PC-9 (cell line): Measurements from ENCODE around the gene NHS. TPM values are rescaled to one million over a fixed set of nuclear protein-coding genes. Genes with fewer than 3 reads are reported as not detected.

Experiments used
- BruUV-seq: library from RNA; stranded (reverse); fragments of 400-500 nt; replicated peaks from 2 replicates; lab custom pipeline; 2021; lab: Mats Ljungman, UMichigan
- CTCF ChIA-PET: fragments of 300-600 bp; sonication (Branson Sonifier 250); formaldehyde crosslinking; loops from one replicate; lab custom pipeline; 2022; ENCODE audit warnings: antibody characterized with exemption; lab: Charles Lee
- POLR2A ChIA-PET: fragments of 300-600 bp; sonication (Branson Sonifier 250); formaldehyde crosslinking; loops from one replicate; lab custom pipeline; 2022; ENCODE audit warnings: antibody characterized with exemption; ENCODE audit not compliant: unreplicated experiment; lab: Charles Lee
- DNase-seq, 2 experiments: peaks; one replicate each; pipeline versions ENCODE4 v3.0.0 to v3.0.0-alpha.2; 2015 to 2022; ENCODE audit warnings: mixed read lengths in 1 of 2
- H2AFZ ChIP-seq: fragments of 200-600 bp; sonication (generic); 2 replicates; pipeline ENCODE4 v1.8.1; 2017; ENCODE audit warnings: antibody characterized with exemption
- H3F3A ChIP-seq: fragments of 200-600 bp; sonication (generic); 2 replicates; pipeline ENCODE4 v1.8.1; 2017; ENCODE audit warnings: antibody characterized with exemption, mild to moderate bottlenecking, low read depth; ENCODE audit not compliant: insufficient read depth
- H3K27ac ChIP-seq: fragments of 200-600 bp; sonication (generic); 2 replicates; pipeline ENCODE4 v1.6.1; 2016; ENCODE audit warnings: mixed run types
- H3K27me3 ChIP-seq: fragments of 200-600 bp; sonication (generic); 2 replicates; pipeline ENCODE4 v1.6.1; 2016; ENCODE audit warnings: low read depth, mixed run types; ENCODE audit not compliant: insufficient read depth
- H3K36me3 ChIP-seq: fragments of 200-600 bp; sonication (generic); 2 replicates; pipeline ENCODE4 v1.6.1; 2016; ENCODE audit warnings: low read depth, mixed run types
- H3K4me1 ChIP-seq: fragments of 200-600 bp; sonication (generic); replicated peaks from 2 replicates; pipeline ENCODE4 v1.6.1; 2016; ENCODE audit warnings: mixed run types; ENCODE audit not compliant: insufficient read depth
- H3K4me2 ChIP-seq: fragments of 200-600 bp; sonication (generic); 2 replicates; pipeline ENCODE4 v1.6.1; 2017; ENCODE audit warnings: mixed run types
- H3K4me3 ChIP-seq: fragments of 200-600 bp; sonication (generic); 2 replicates; pipeline ENCODE4 v1.6.1; 2016; ENCODE audit warnings: mixed run types
- H3K79me2 ChIP-seq: fragments of 200-600 bp; sonication (generic); 2 replicates; pipeline ENCODE4 v1.6.1; 2017; ENCODE audit warnings: low read depth, mixed run types
- H3K9me2 ChIP-seq: fragments of 200-600 bp; sonication (generic); 2 replicates; pipeline ENCODE4 v1.8.1; 2017; ENCODE audit warnings: mild to moderate bottlenecking; ENCODE audit not compliant: insufficient read depth
- H3K9me3 ChIP-seq: fragments of 200-600 bp; sonication (generic); 2 replicates; pipeline ENCODE4 v1.8.1; 2016; ENCODE audit warnings: low read depth; ENCODE audit not compliant: insufficient read depth
- H4K20me1 ChIP-seq: fragments of 200-600 bp; sonication (generic); 2 replicates; pipeline ENCODE4 v1.8.1; 2017; ENCODE audit not compliant: insufficient read depth
- CTCF ChIP-seq: fragments of 200-600 bp; sonication (generic); conservative IDR thresholded peaks from 2 replicates; pipeline ENCODE4 v1.6.1; 2017; ENCODE audit warnings: mixed run types, antibody characterized with exemption, mild to moderate bottlenecking, moderate library complexity
- EZH2 ChIP-seq: fragments of 200-600 bp; sonication (generic); IDR thresholded peaks from 2 replicates; pipeline ENCODE4 v1.8.0; 2017; ENCODE audit warnings: antibody characterized with exemption, low read depth
- intact Hi-C: fragments of 100-400 bp; cut with micrococcal nuclease; formaldehyde crosslinking; loops from one replicate; pipeline ENCODE4 v1.10.0; 2022; ENCODE audit not compliant: unreplicated experiment
- total RNA-seq: library from RNA; stranded (reverse); gene quantifications from 2 replicates; pipeline ENCODE4 v1.2.3, GENCODE V29; 2021

The NHS gene
- total RNA-seq, 1 experiment from 2014 or later, result 6.7 TPM

- Histone ChIP-seq H3K4me3 (no peak overlapping the region), H3K9me2 (no peaks in the 10 kb centered on the region), H3K27me3 (no peaks in the 10 kb centered on the region), H3F3A (no peaks in the 10 kb centered on the region), H3K79me2 (no peaks in the 10 kb centered on the region), H3K4me1 (no peaks in the 10 kb centered on the region), H3K4me2 (no peak overlapping the region), H3K9me3 (no peaks in the 10 kb centered on the region), H3K36me3 (no peaks in the 10 kb centered on the region), H4K20me1 (no peaks in the 10 kb centered on the region), H3K27ac (no peak overlapping the region), H2AFZ (no peak overlapping the region)
- POLR2A ChIA-PET, result no interaction called here
- TF ChIP-seq CTCF, result no peak
- TF ChIP-seq EZH2, result no peak
- CTCF ChIA-PET, result no interaction called here
- intact Hi-C loops, result no loop called here
- DNase-seq, result no peak
- BruUV-seq, result no TSS peak
Observed at GRCh38 chrX:17368002-17368401, 7.0 kb upstream of the NHS start.

- no peaks in the 10 kb centered on the region for H3K36me3 ChIP-seq
- H3K9me3 ChIP-seq, result no peaks in the 10 kb centered on the region
- TF ChIP-seq EZH2 (no peak), CTCF (no peak)
- CTCF ChIA-PET, result interaction anchor here (0.6 kb wide), 1 partner anchor 63 kb away, joined by 3 read pairs; no protein-coding TSS in a partner anchor
- H4K20me1 ChIP-seq, result no peaks in the 10 kb centered on the region
- no peak overlapping the region for H3K27ac ChIP-seq
- no peak overlapping the region for H2AFZ ChIP-seq
- BruUV-seq, result no TSS peak
- POLR2A ChIA-PET, result no interaction called here
- H3F3A ChIP-seq, result 0 out of 2 replicates have a peak, but pooled peaks cover under 1% of the 10 kb centered on the region
- H3K4me3 ChIP-seq, result no peak overlapping the region
- H3K4me1 ChIP-seq, result no peaks in the 10 kb centered on the region
- H3K27me3 ChIP-seq, result no peaks in the 10 kb centered on the region
- H3K4me2 ChIP-seq, result no peak overlapping the region
- H3K9me2 ChIP-seq, result no peaks in the 10 kb centered on the region
- intact Hi-C loops, result no loop called here
- no peaks in the 10 kb centered on the region for H3K79me2 ChIP-seq
- no peak for DNase-seq
Observed at GRCh38 chrX:17369309-17369708, 5.7 kb upstream of the NHS start.

GRCh38 chrX:17370191-17370590, 4.8 kb upstream of the NHS start:
- DNase-seq, result no peak
- no peaks in the 10 kb centered on the region for H3K4me1 ChIP-seq
- BruUV-seq, result no TSS peak
- intact Hi-C loops, result loop anchor here (10.0 kb wide), 1 partner anchor 195 kb away; no protein-coding TSS in a partner anchor
- no peak overlapping the region for H2AFZ ChIP-seq
- H4K20me1 ChIP-seq, result no peaks in the 10 kb centered on the region
- H3K27me3 ChIP-seq, result no peaks in the 10 kb centered on the region
- no peaks in the 10 kb centered on the region for H3K9me3 ChIP-seq
- no peak overlapping the region for H3K4me3 ChIP-seq
- H3K79me2 ChIP-seq, result no peaks in the 10 kb centered on the region
- H3K36me3 ChIP-seq, result no peaks in the 10 kb centered on the region
- TF ChIP-seq CTCF (no peak), EZH2 (no peak)
- H3K4me2 ChIP-seq, result no peak overlapping the region
- H3K27ac ChIP-seq, result no peak overlapping the region
- POLR2A ChIA-PET, result no interaction called here
- CTCF ChIA-PET, result no interaction called here
- H3F3A ChIP-seq, result 0 out of 2 replicates have a peak, but pooled peaks cover 4% of the 10 kb centered on the region
- no peaks in the 10 kb centered on the region for H3K9me2 ChIP-seq
